RKO (cell line): ENCODE measurements around the gene PHKB.
A peak's percentile ranks its signal among the peaks of the same experiment; 100 is the strongest.
"Not testable (repeated sequence)": the region's sequence is repeated elsewhere in the genome, so short reads cannot be mapped to it uniquely, and the experiment has no call there.

Experiments
- DNase-seq: peaks from one replicate; pipeline ENCODE4 v3.0.0-alpha.2; 2016; ENCODE audit warnings: low spot score

PHKB gene

DNA sequence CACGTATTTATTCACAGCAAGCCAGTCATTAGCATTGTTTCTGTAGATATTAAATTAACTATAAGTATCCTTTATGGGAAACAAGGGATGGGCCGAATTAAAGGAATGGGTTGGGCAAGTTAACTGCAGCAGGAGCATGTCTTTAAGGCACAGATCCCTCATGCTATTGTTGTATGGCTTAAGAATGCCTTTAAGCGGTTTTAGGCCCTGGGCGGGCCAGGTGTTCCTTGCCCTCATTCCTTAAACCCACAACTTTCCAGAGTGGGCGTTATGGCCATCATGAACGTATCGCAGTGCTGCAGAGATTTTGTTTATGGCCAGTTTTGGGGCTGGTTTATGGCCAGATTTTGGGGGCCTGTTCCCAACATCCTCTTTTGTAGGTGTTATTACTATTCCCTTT, 9.1 kb downstream of the PHKB start:
- DNase-seq, result no peak

DNA sequence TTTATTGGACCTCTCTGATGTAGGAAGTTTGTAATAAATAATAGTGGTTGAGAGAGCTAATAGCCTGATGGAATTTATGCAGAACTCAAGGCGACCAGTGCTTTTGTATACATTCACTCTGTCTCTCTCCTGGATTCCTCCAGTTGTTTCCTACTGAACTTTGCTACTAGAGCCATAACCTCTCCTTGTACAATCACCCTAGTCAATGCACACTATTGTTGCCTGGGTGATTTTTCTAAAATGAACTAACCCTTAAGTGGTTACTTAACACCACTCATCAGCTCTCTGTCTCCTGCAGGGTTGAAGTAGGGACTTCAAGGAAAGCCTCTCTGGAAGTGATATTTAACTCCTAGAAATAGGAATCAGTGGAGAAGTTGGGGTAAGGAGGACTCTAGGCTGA, 9.7 kb downstream of the PHKB start:
- DNase-seq, result no peak

DNA sequence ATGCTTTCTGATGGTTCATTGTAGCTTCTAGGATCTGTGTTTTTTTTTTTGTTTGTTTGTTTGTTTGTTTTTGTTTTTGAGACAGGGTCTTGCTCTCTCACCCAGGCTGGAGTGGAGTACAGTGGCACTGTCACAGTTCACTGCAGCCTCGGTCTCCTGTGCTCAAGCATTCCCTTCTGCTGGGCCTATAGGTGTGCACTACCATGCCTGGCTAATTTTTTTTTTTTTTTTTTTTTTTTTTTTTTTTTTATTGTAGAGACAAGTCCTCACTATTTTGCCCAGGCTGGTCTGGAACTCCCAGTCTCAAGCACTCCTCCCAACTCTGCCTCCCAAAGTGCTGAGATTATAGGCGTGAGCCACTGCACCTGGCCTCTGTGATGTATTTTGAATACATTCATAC, 11.9 kb downstream of the PHKB start:
- not testable (repeated sequence) for DNase-seq

DNA sequence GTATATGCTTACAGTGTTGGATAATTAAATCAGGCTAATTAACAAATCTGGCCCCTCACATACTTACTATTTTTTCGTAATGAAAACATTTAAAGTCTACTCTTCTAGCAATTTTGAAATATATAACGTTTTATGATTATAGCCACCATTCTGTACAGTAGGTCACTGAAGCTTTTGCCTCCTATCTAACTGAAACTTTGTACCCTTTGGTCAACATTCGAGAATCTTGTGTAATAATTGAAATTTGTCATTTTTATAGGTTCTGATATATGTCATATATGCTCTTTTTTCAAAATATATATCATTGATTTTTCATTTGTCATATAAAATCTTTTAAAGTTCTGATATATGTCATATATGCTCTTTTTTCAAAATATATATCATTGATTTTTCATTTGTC, 12.7 kb downstream of the PHKB start:
- DNase-seq, result no peak

DNA sequence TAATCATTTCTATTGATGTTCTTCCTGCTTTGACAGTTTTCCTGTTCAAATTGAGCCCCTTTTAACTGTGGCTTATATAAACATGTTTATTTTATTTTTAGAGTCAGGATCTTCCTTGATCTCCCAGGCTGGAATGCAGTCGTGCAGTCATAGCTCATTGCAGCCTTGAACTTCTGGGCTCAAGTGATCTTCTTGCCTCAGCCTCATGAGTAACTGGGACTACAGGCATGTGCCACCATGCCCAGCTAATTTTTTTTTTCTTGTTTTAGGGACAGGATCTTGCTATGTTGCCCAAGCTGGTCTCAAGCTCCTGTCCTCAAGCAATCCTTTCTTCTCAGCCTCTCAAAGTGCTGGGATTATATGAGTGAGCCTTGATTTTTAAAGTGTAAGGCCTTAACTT, 14.7 kb downstream of the PHKB start:
- DNase-seq, result no peak

DNA sequence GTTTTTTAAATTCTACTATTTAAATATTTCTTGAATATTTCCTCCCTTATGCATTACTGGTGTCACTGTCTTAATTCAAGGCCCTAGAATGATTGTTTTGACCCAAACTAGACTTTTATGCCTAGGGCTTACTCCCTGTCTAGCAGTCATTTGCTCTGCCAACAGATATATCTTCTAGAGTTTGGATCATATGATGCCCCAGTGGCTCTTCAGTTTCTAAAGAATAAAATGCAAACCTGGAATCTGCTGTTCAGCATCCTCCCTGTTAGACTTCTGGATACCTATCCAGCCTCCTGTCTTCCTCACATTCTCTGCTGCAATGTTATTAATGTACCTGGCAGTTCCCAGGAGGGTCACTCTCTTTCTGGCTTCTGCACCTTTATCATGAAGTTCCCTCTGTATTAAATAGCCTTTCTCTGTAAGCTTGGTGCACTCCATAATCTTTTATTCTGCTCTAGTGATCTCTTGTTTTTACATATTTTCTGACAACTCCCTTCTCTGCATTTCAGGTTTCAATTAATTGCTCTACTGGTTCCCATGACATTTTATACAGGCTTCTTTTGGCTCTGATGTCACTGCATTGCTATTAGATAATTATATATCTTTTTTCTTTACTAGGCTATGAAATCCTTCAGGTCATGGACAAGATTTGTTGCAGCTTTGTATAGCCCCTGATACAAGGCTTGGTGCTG, 15.7 kb downstream of the PHKB start:
- no peak for DNase-seq

DNA sequence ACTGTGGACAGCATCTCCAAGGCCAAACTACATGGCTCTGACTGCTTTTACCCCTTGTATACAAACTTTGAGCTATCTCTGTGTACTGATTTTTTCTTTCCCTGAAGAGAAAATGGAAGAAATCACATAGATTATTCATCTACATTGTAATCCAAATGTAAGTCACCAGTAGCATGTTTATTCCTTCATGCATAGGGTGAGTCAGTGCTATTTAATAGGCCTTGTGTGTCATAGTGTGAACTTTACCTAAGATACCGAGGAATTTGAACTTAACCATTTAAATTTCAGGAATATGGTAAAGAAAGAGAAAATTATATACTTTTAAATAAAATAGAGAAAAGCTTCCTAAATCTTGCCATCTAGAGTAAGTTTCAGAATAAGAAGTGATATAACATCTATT, 16.5 kb downstream of the PHKB start:
- peak; percentile 55 for DNase-seq

DNA sequence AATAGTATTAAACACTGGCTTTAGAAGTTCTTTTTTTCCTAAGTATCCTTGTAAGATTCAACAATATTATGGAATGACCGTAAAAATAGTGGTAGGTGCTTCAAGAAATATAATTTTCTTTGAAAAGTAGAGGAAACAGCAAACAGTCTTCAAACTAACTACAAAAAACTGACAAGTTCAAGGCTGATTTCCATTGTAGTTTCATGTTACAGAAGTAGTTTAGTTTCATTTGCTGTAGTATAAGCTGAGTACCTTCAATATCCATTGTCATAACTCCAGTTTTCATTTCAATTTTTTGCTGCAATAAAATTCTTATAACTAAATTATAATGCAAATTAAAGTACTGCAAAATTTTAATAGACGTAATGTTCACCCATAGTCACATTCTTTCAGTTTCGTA, 19.3 kb downstream of the PHKB start:
- no peak for DNase-seq

DNA sequence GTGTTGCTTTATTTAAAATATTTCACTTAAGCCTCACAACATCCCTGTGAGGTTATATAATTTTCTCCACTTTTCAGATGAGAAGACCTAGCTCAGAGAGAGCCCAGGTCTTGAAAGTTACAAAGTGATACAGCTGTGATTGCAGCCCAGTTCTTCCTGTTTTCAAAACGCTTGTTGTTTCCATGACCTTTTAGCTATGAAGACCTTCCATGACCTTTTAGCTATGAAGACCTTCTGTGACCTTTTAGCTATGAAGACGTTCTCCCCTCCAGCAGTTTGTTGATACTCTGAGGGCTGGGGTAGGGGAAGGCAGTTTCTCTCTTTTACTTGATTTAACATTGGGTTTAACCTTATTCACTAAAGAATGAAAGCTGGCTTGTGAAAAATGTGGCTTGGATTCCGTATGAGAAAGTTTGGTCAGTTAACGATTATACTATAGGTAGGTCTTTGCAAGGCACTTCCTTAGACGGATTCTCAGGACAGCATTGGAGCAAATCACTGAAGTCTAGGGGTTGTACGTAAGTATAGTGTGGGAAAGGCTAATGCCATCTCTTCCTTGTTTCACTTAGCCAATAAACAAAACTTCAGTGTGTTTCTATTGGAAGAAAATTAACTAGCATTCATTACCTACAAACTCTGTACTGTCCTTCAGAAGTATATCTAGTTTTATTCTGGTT, 20.7 kb downstream of the PHKB start:
- no peak for DNase-seq

DNA sequence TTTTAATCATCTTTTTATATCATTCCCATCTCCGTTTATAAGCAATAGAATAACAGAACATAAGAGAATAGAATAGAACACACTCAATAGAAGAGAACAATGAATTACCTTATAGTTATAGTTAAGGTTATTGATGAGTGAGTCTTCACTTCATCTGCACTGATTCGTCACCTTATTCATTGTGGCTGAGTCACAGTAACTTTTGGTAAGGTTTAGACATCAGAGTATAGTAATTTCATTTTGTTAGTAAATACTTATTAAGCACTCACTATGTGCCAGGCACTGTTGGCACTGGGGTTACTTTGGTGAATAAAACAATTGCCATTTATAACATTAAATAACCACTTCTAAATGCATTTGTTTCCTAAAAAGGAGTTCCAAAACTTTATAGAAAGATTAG, 22.5 kb downstream of the PHKB start:
- DNase-seq, result no peak

DNA sequence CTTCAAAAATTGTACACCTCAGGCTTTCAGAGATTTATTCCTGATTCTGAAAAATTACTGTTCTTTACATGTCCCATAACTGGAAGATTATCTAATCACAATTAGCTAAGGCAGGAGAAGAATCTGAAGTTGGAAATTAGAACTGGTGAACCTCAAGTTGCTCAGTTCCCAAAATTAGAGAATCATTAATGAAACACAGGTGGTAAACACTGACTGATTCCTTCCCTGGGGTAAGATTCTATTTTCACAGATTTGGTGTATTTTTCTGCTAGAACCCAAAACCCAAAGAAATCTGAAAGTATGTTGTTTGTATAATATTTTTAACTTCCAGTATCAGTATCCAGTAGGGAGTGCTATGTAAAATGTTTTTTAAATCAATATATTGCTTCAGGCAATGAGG, 25.7 kb downstream of the PHKB start:
- DNase-seq, result no peak

DNA sequence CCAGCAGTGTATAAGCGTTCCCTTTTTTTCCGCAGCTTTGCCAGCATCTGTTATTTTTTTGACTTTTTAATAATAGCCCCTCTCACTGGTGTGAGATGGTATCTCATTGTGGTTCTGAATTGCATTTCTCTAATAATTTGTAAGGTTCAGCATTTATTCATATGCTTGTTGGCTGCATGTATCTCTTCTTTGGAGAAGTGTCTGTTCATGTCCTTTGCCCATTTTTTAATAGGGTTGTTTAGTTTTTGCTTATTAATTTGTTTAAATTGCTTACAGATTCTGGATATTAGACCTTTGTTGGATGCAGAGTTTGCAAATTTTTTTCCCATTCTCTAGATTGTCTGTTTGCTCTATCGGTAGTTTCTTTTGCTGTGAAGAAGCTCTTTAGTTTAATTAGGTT, 26.9 kb downstream of the PHKB start:
- DNase-seq, result no peak

DNA sequence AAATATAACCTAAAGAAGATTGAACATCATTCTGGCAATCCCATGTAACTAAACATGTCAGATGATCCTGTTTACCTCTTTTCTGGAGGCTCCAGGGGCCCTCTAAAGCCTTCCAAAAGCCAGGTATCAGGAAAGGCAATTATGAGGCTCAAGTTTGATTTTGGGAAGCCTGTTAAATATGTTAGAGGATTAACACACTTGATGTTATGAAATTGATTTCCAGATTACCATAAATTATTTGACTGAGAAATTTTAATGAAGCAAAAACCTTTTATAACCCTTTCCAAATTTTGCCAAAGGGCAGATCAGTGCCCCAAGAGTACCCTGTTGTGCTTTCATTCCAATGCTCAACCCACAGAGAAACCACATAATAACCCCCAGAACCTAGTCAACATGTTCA, 29.3 kb downstream of the PHKB start:
- no peak for DNase-seq

DNA sequence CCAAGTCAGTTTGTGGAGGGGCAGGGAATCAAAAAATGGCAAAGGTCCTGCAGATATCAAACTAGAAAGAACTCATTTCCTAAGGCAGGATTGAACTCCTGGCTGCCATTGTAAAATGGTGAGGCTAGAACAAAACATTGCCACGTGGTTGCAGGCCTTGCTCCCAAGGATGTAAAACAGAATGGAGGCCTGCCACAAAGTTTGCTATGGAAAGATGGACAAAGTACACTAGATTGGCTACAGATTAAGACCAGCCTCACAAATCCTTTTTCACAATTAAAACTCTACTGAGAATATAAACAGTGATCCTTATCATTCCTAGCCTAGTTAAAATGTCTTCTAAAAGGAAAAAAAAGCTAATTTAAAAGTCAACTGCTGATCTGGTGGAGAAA, 30.9 kb downstream of the PHKB start:
- DNase-seq, result no peak

DNA sequence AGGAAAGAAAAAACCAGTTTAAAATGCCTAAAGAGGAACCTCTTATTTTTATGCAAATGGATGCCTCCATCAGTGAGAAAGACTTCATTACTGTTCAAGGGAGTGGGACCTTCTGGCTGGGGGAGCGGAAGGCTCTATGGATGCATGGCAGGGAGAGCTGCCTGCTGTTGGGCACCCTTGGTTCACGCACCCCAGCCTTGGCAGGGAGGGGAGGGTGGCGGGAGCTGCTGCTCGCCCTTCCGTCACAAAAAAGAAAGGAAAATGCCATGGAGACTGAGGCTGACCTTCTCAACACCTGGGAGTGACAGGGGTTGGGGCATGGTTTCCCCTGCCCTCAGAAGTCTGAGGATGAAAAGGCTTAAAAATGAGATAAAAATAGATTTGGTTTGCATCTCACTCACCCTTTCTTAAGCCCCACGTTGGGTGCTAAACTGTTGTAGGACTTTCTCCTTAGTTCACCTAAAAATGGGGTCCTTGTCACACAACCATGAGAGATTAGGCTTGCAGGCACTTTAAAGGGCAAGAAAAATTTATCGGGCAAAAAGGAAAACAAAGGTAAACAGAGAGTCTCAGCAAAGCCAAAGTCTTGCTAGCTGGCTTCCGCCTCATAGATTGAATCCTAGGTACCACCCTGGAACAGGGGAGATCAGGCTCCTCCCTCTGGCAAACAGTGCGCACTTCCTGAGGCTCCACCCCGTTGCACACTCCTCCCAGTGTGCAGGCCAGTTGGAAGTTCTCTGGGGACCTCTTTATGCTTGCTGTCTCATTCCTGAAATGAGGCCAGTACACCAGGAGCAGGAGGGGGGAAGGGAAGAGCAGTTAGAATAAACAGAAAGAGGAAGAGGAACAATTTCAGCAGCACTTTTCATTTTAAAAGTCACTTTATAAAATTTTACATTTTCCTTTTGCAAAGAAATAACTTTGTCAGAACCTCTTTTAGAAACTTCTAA, 31.6 kb downstream of the PHKB start:
- no peak for DNase-seq

DNA sequence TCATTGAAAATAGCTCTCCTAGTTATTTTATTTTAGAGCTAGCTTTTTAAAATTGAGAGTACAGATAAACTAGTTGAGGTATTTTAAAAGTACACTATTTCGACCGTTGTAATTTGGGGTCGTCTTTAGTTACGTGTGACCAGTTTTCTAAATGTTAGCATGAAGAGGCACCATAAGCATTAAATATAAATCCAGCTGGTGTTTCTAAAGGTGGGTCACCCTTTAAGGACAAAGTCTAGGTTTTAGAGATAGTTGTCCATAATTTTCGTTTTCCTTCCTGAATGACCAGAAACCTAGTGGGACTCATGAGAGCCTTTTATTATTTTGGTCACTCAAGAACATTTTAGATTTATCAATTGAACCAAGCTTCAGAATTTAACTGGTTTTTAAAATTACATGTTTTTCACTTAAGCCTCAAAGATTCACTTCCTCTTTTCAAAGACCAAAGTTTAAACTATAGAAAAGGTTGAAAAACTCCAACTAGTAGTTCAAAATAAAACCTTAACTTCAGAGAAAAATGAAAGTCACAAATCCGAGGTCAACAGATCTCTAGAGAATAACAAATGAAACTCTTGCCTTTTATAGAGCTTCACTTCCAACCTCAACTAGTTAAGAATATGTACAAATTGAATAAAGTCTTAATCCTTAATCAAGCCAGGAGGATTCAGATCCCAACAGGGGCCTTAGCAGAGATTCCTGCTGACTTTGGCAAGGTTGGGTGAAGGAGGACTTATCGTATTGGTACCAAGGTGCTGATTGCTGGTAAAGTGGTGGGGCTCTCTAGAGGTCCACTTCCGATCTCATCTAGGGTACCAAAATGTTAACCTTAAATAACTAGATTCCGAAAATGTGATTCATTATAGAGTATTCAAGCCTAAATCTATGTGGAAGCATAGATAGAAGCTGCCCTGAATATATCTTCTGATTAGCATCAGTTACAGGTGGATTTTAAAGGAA, 32.5 kb downstream of the PHKB start:
- no peak for DNase-seq

DNA sequence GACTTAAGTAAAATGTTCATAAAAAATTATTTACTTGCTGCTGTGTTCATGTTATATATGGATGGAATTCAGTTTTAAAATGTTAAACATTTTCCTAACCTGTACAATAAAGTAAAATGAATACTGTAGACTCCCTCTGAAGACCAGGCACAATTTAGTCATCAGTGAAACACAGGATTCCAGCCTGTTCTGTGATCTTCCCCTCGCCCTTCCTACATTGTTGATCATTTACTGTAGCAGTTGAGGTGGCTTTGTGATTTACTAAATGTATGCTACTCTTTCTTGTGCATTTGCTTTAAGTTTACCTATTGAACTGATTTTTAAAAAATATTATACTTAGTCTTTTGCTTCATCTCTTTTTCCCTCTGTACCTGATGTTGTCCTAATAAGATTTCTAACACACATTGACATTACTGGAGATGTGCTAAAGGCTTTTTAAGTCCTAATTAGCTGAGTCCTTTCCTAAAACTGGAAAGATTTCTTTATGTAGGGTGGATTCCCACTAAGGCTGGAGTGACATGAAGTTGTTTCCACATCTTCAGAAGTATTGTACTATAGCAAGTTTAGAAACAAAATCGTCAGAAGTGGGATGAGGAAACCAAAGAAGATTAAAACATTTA, 38.1 kb downstream of the PHKB start:
- DNase-seq, result no peak

DNA sequence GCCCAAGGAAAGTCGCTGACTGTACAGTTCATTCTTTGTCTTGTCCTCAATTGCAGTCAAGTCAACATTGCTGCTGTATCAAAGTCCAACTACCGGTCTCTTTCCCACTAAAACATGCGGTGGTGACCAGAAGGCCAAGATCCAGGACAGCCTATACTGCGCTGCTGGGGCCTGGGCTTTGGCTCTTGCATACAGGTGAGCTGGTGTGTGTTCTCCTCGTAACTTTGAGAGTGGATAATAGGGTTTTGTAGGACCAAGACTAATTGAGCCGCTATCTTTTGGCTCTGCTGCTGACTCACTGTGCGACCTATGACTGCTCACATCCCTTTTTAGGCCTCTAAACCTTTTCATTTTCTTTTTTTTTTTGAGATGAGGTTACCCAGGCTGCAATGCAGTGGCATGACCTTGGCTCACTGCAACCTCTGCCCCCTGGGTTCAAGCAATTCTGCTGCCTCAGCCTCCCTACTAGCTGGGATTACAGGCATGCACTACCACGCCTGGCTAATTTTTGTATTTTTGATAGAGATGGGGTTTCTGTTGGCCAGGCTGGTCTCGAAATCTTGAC, 38.7 kb downstream of the PHKB start:
- DNase-seq, result no peak

DNA sequence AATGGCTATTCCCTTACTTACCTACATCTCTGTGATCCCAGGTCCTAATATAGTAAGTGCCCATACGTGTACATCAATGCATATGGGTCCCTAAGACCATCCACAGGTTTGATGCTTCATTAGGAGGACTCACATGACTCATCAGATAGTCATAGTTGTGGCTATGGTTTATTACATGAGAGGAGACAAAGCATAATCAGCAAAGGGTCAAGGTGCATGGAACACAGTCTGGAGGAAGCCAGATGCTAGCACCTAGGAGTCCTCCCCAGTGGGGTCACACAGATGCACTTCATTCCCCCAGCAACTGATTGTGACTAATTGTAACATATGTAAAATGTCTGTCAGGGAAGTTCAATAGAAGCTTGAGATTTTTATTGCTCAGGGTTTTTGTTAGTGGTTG, 42.8 kb downstream of the PHKB start:
- DNase-seq, result peak; percentile 49

DNA sequence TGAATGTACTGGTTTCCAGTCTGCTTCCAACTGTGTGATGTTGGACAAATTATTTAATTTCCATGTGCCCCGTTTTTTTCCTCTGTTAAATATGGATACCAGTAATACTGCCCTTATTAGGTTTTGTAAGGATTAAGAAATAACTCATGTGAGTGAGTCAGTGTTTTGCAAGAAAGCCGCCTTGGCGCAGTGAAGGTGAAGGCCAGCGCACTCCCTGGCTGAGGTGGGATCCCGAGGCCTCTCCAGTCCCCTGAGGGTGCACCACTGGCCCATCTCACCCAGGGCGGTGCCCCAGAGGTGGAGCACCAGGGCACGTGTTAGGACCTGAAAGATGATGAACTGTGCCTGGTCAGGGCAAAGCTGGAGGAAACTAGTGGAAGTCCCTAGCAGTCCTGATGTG, 43.5 kb downstream of the PHKB start:
- DNase-seq, result no peak

DNA sequence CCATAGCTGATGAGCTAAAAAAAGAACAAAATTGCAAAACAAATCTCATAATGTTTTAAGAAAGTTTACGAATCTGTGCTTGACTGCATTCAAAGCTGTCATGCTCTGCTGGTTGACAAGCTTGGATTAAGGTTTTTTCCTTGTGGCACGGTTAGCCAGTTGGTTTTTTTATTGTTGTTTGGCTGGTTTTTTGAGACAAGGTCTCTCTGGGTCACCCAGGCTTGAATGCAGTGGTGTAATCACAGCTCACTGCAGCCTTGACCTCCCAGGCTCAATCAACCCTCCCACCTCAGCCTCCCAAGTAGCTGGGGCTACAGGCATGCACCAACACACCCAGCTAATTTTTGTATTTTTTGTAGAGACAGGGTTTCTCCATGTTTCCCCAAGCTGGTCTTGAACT, 45.7 kb downstream of the PHKB start:
- DNase-seq, result no peak
